H1 (cell line): Measurements from ENCODE around the gene ABCA13. TPM values are rescaled to one million over a fixed set of nuclear protein-coding genes. Genes with fewer than 3 reads are reported as not detected.

Experiments used
- CTCF ChIA-PET: fragments of 300-600 bp; sonication (Branson Sonifier 250); formaldehyde crosslinking; loops from one replicate; lab custom pipeline; 2021; ENCODE audit not compliant: partially characterized antibody; lab: Charles Lee
- POLR2A ChIA-PET: fragments of 300-600 bp; sonication (Branson Sonifier 250); formaldehyde crosslinking; loops from one replicate; lab custom pipeline; 2021; ENCODE audit warnings: inconsistent platforms; ENCODE audit not compliant: partially characterized antibody; lab: Charles Lee
- DNase-seq, 2 experiments: peaks; one replicate each; pipeline versions ENCODE4 v3.0.0 to v3.0.0-alpha.2; 2010 to 2022; ENCODE audit warnings: low spot score in 2 of 2, low read depth in 1 of 2, mixed read lengths in 1 of 2
- FAIRE-seq: peaks from 2 replicates; lab custom pipeline; 2011; peaks lifted over from hg19 to GRCh38; lab: Jason Lieb, UNC
- H2AFZ ChIP-seq: 2 replicates; pipeline ENCODE4 v1.8.1; 2012; ENCODE audit warnings: low read length, inconsistent platforms
- H2AK5ac ChIP-seq: 2 replicates; pipeline ENCODE4 v1.6.1; 2013; ENCODE audit warnings: low read depth, low read length
- H2BK120ac ChIP-seq: replicated peaks from 2 replicates; pipeline ENCODE3; 2013; ENCODE audit warnings: low read depth, low read length, inconsistent platforms
- H2BK12ac ChIP-seq: 2 replicates; pipeline ENCODE4 v1.6.1; 2013; ENCODE audit warnings: low read depth, low read length
- H2BK15ac ChIP-seq: 2 replicates; pipeline ENCODE4 v1.6.1; 2013; ENCODE audit warnings: low read length
- H2BK20ac ChIP-seq: 2 replicates; pipeline ENCODE4 v1.6.1; 2013; ENCODE audit warnings: low read length
- H2BK5ac ChIP-seq: 2 replicates; pipeline ENCODE4 v1.6.1; 2013; ENCODE audit warnings: low read depth, low read length
- H3K14ac ChIP-seq: 2 replicates; pipeline ENCODE4 v1.6.1; 2013; ENCODE audit warnings: inconsistent platforms; ENCODE audit not compliant: insufficient read length
- H3K18ac ChIP-seq: 2 replicates; pipeline ENCODE4 v1.6.1; 2013; ENCODE audit warnings: low read length; ENCODE audit errors: extremely low read depth
- H3K23ac ChIP-seq: 2 replicates; pipeline ENCODE4 v1.6.1; 2013; ENCODE audit warnings: inconsistent platforms; ENCODE audit not compliant: insufficient read length
- H3K23me2 ChIP-seq: 2 replicates; pipeline ENCODE4 v1.6.1; 2013; ENCODE audit warnings: low read depth, low read length
- H3K27ac ChIP-seq: 2 replicates; pipeline ENCODE4 v1.6.1; 2011; ENCODE audit warnings: low read depth, low read length, inconsistent platforms
- H3K27me3 ChIP-seq, 4 experiments: replicated peaks in 1 of 4; 1 replicate in 1 of 4; 2 replicates in 3 of 4; pipeline versions ENCODE4 v1.6.1 to v1.8.1; 2011 to 2013; ENCODE audit warnings: low read length in 3 of 4, mild to moderate bottlenecking in 3 of 4, inconsistent platforms in 2 of 4, mixed read lengths in 2 of 4, moderate library complexity in 1 of 4; ENCODE audit not compliant: control insufficient read depth in 3 of 4, insufficient read depth in 3 of 4; ENCODE audit errors: extremely low read depth in 1 of 4
- H3K36me3 ChIP-seq, 4 experiments: 2 replicates each; pipeline versions ENCODE4 v1.6.1 to v1.8.1; 2011 to 2013; ENCODE audit warnings: mild to moderate bottlenecking in 4 of 4, low read length in 3 of 4, moderate library complexity in 2 of 4, control low read depth in 1 of 4, inconsistent platforms in 1 of 4; ENCODE audit not compliant: insufficient read depth in 4 of 4, control insufficient read depth in 2 of 4
- H3K4ac ChIP-seq: replicated peaks from 2 replicates; pipeline ENCODE3; 2013; ENCODE audit warnings: low read length, low read depth, mixed read lengths, inconsistent platforms; ENCODE audit not compliant: insufficient read length
- H3K4me1 ChIP-seq, 4 experiments: replicated peaks in 1 of 4; 1 replicate in 1 of 4; 2 replicates in 3 of 4; pipeline versions ENCODE4 v1.6.1 to v1.8.1; 2011 to 2013; ENCODE audit warnings: low read length in 3 of 4, inconsistent platforms in 2 of 4, mixed read lengths in 1 of 4; ENCODE audit not compliant: insufficient read depth in 4 of 4, control insufficient read depth in 3 of 4
- H3K4me2 ChIP-seq, 2 experiments: 2 replicates each; pipeline versions ENCODE4 v1.6.1 to v1.8.1; 2011 to 2013; ENCODE audit warnings: low read depth in 2 of 2, low read length in 2 of 2, control low read depth in 1 of 2, inconsistent platforms in 1 of 2, mild to moderate bottlenecking in 1 of 2; ENCODE audit not compliant: insufficient read depth in 1 of 2
- H3K4me3 ChIP-seq, 4 experiments: fragments of 200-600, 300-600 bp in 1 of 4; sonication (generic), shearing (Covaris generic), sonication (Bioruptor Twin) in 1 of 4; 2 replicates each; pipeline versions ENCODE4 v1.5.1 to v1.8.1; 2011 to 2016; ENCODE audit warnings: low read length in 4 of 4, low read depth in 3 of 4, control low read depth in 2 of 4, inconsistent platforms in 2 of 4, mild to moderate bottlenecking in 2 of 4, mixed read lengths in 1 of 4, moderate library complexity in 1 of 4; ENCODE audit not compliant: insufficient read depth in 2 of 4; ENCODE audit errors: extremely low read depth in 1 of 4
- H3K56ac ChIP-seq: replicated peaks from 2 replicates; pipeline ENCODE3; 2013; ENCODE audit warnings: low read depth, mild to moderate bottlenecking, mixed read lengths, low read length, inconsistent platforms; ENCODE audit not compliant: insufficient read length
- H3K79me1 ChIP-seq: 2 replicates; pipeline ENCODE4 v1.6.1; 2013; ENCODE audit warnings: low read depth, low read length, control low read depth
- H3K79me2 ChIP-seq, 2 experiments: 2 replicates each; pipeline versions ENCODE4 v1.6.1 to v1.8.1; 2012 to 2013; ENCODE audit warnings: low read length in 2 of 2, mild to moderate bottlenecking in 2 of 2, inconsistent platforms in 1 of 2; ENCODE audit not compliant: insufficient read depth in 2 of 2, control insufficient read depth in 1 of 2
- H3K9ac ChIP-seq, 4 experiments: replicated peaks in 1 of 4; 1 replicate in 1 of 4; 2 replicates in 3 of 4; pipeline versions ENCODE4 v1.6.1 to v1.8.1; 2011 to 2013; ENCODE audit warnings: low read depth in 3 of 4, low read length in 3 of 4, control low read depth in 2 of 4, mild to moderate bottlenecking in 2 of 4, moderate library complexity in 2 of 4, inconsistent platforms in 1 of 4; ENCODE audit errors: extremely low read depth in 1 of 4
- H3K9me3 ChIP-seq, 2 experiments: 2 replicates each; pipeline versions ENCODE4 v1.6.1 to v1.8.1; 2012 to 2013; ENCODE audit warnings: mild to moderate bottlenecking in 2 of 2, moderate library complexity in 2 of 2, control low read depth in 1 of 2, inconsistent platforms in 1 of 2, low read depth in 1 of 2, low read length in 1 of 2, mixed read lengths in 1 of 2; ENCODE audit not compliant: insufficient read depth in 2 of 2
- H4K20me1 ChIP-seq, 2 experiments: replicated peaks in 1 of 2; 2 replicates each; pipeline versions ENCODE3 to v1.8.1; 2011 to 2013; ENCODE audit warnings: inconsistent platforms in 2 of 2, low read length in 2 of 2, mild to moderate bottlenecking in 1 of 2; ENCODE audit not compliant: insufficient read depth in 2 of 2, control insufficient read depth in 1 of 2
- H4K5ac ChIP-seq: 2 replicates; pipeline ENCODE4 v1.6.1; 2013; ENCODE audit warnings: low read length, low read depth, mixed read lengths, inconsistent platforms; ENCODE audit not compliant: insufficient read length
- H4K8ac ChIP-seq: 2 replicates; pipeline ENCODE4 v1.8.0; 2013; ENCODE audit warnings: mild to moderate bottlenecking, moderate library complexity, low read length, inconsistent platforms; ENCODE audit not compliant: insufficient read depth; ENCODE audit errors: extremely low read depth
- H4K91ac ChIP-seq: replicated peaks from 2 replicates; pipeline ENCODE3; 2013; ENCODE audit warnings: low read length, mixed read lengths, inconsistent platforms; ENCODE audit not compliant: insufficient read length
- EZH2 ChIP-seq: fragments of 200-600 bp; sonication (generic); IDR thresholded peaks from 2 replicates; pipeline ENCODE4 v1.7.1; 2012; ENCODE audit warnings: low read depth, mild to moderate bottlenecking, moderate library complexity, low read length, inconsistent platforms; ENCODE audit not compliant: severe bottlenecking
- POLR2AphosphoS5 ChIP-seq: IDR thresholded peaks from 2 replicates; pipeline ENCODE4 v1.6.1; 2011; ENCODE audit warnings: low read depth, low read length
- WGBS, 2 experiments: shearing (Covaris generic) in 1 of 2; methylation state at CpG; one replicate each; pipeline versions ENCODE4 v1.1.6 to v1.1.7; 2013 to 2015; ENCODE audit warnings: low lambda C conversion rate in 2 of 2, mixed read lengths in 2 of 2, inconsistent platforms in 1 of 2, low coverage in 1 of 2, missing lambda C conversion rate in 1 of 2; ENCODE audit not compliant: insufficient replicate concordance in 2 of 2, insufficient coverage in 1 of 2, insufficient read length in 1 of 2; ENCODE audit errors: extremely low coverage in 1 of 2, missing lambda C conversion rate in 1 of 2; 5-methylcytosine and 5-hydroxymethylcytosine counted together
- polyA plus RNA-seq, 7 experiments: library from polyadenylated mRNA; depleted of rRNA in 3 of 7; stranded (reverse) in 5 of 7; unstranded in 2 of 7; fragments of >200 nt in 5 of 7; fragments of 200-250 nt in 2 of 7; gene quantifications; 1 replicate in 5 of 7; 2 replicates in 1 of 7; 4 replicates in 1 of 7; pipeline versions ENCODE4 v1.2.1 to v1.2.3, GENCODE V29; 2011 to 2013; ENCODE audit warnings: missing spikeins in 2 of 7, mixed read lengths in 2 of 7
- total RNA-seq: library from RNA; stranded (reverse); fragmentation: NEBNext Ultra II Directional; extraction: Animal tissue kit (Norgen Biotek cat#: 25700); gene quantifications from 2 replicates; pipeline ENCODE4 v1.2.1, GENCODE V29; 2021

The ABCA13 gene
- total and polyA plus RNA-seq, 2 of the 8 experiments (the other 6 are each of a cell fraction or from before 2014, with no cell fraction given) = 0.07 to 0.09 TPM

DNA sequence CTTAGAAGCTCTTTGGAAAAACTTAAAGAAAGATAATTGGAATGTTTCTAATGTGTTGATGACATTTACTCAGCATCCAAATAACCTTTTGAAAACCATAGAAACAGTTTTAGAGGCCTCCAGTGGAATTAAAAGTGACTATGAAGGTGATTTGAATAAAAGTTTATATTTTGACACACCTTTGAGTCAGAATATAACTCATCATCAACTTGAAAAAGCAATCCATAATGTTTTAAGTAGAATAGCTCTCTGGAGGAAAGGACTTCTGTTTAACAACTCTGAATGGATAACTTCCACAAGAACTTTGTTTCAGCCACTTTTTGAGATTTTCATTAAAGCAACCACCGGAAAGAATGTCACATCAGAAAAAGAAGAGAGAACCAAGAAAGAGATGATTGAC, 108.2 kb downstream of the ABCA13 start:
- Histone ChIP-seq H3K4me2 (no peak overlapping the region), H3K36me3 (no peaks in the 10 kb centered on the region)
- no peak for TF ChIP-seq EZH2
- no peak for TF ChIP-seq POLR2AphosphoS5

More for the DNA sequence above, 108.2 kb downstream of the ABCA13 start:
- no peak overlapping the region for H3K4me3 ChIP-seq
- H2BK5ac ChIP-seq = no peak overlapping the region
- no peak overlapping the region for H2AK5ac ChIP-seq
- no peak overlapping the region for H3K27ac ChIP-seq
- H3K56ac ChIP-seq = no peak overlapping the region
- H3K23ac ChIP-seq = no peak overlapping the region
- no peaks in the 10 kb centered on the region for H3K79me1 ChIP-seq
- no peak overlapping the region for H4K5ac ChIP-seq
- no peaks in the 10 kb centered on the region for H3K9me3 ChIP-seq
- H3K18ac ChIP-seq = no peak overlapping the region
- POLR2A ChIA-PET = no interaction called here
- no peak overlapping the region for H2BK120ac ChIP-seq
- H3K79me2 ChIP-seq = no peaks in the 10 kb centered on the region
- no peak overlapping the region for H2BK15ac ChIP-seq
- no peak overlapping the region for H2BK20ac ChIP-seq
- no peak for DNase-seq
- H3K14ac ChIP-seq = no peak overlapping the region
- no peaks in the 10 kb centered on the region for H3K23me2 ChIP-seq
- no peak overlapping the region for H2AFZ ChIP-seq
- H4K8ac ChIP-seq = no peak overlapping the region
- no peak overlapping the region for H3K9ac ChIP-seq
- no peak overlapping the region for H3K4ac ChIP-seq
- CTCF ChIA-PET = no interaction called here
- WGBS, 2 experiments = 100% methylated on average over 1 of the region's 1 CpG; no CpG with 5 or more reads in 1 of the 2 experiments
- no peak overlapping the region for H4K91ac ChIP-seq
- no peaks in the 10 kb centered on the region for H4K20me1 ChIP-seq
- no peaks in the 10 kb centered on the region for H3K27me3 ChIP-seq
- H3K4me1 ChIP-seq = no peaks in the 10 kb centered on the region
- FAIRE-seq = no peak
- no peak overlapping the region for H2BK12ac ChIP-seq
